ENCODE data around the gene VASH1. TPM values are rescaled to one million over a fixed set of nuclear protein-coding genes. Genes with fewer than 3 reads are reported as not detected.

VASH1 gene
- total RNA-seq, 1 experiment from 2014 or later = 1.4 TPM

- intact Hi-C loops (cut with micrococcal nuclease; ENCODE audit: unreplicated experiment) = no loop called here
- no peak for DNase-seq
- no peaks in the 10 kb centered on the region for H3K9me3 Mint-ChIP-seq (ENCODE audit: low read depth, unreplicated experiment)
- H3K4me3 Mint-ChIP-seq (ENCODE audit: low read depth, unreplicated experiment) = no peak overlapping the region
- H3K27ac Mint-ChIP-seq (ENCODE audit: unreplicated experiment) = no peak overlapping the region
- H3K4me1 Mint-ChIP-seq (ENCODE audit: low read depth, unreplicated experiment) = no peaks in the 10 kb centered on the region
- H3K27me3 Mint-ChIP-seq (ENCODE audit: unreplicated experiment) = no peaks in the 10 kb centered on the region
- peaks cover 12% of the 10 kb centered on the region for H3K36me3 Mint-ChIP-seq (ENCODE audit: insufficient read depth, unreplicated experiment)
- CTCF ChIA-PET = no interaction called here
- no TSS peak for BruUV-seq (replicated peaks)
- TF ChIP-seq, protein P1, sequence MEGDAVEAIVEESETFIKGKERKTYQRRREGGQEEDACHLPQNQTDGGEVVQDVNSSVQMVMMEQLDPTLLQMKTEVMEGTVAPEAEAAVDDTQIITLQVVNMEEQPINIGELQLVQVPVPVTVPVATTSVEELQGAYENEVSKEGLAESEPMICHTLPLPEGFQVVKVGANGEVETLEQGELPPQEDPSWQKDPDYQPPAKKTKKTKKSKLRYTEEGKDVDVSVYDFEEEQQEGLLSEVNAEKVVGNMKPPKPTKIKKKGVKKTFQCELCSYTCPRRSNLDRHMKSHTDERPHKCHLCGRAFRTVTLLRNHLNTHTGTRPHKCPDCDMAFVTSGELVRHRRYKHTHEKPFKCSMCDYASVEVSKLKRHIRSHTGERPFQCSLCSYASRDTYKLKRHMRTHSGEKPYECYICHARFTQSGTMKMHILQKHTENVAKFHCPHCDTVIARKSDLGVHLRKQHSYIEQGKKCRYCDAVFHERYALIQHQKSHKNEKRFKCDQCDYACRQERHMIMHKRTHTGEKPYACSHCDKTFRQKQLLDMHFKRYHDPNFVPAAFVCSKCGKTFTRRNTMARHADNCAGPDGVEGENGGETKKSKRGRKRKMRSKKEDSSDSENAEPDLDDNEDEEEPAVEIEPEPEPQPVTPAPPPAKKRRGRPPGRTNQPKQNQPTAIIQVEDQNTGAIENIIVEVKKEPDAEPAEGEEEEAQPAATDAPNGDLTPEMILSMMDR (IDR thresholded peaks at IDR 0.05; ENCODE audit: unreplicated experiment) = no peak
These were observed 32.1 kb downstream of the VASH1 start for GRCh38 chr14:76793324-76793723.

DNA sequence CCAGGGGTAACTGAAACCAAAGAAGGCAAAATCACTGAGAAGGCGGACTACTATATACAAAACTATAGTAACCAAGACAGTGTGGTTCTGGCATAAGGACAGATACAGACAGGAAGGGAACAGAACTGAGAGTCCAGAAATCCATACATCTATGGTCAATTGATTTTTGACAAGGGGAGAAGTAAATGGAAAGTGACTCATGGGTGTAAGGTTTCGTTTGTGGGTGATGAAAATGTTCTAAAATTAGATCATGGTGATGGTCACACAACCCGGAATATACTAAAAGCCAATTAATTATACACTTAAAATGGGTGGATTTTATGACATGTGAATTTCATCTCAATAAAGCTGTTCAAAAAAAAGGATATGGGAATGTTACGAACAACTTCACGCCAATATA lies 32.7 kb downstream of the VASH1 start:
- intact Hi-C loops (cut with micrococcal nuclease; ENCODE audit: unreplicated experiment) = no loop called here
- Mint-ChIP-seq H3K9me3 (ENCODE audit: low read depth, unreplicated experiment) (no peaks in the 10 kb centered on the region), H3K4me1 (ENCODE audit: low read depth, unreplicated experiment) (no peaks in the 10 kb centered on the region), H3K4me3 (ENCODE audit: low read depth, unreplicated experiment) (no peak overlapping the region), H3K36me3 (ENCODE audit: insufficient read depth, unreplicated experiment) (peaks cover 17% of the 10 kb centered on the region), H3K27ac (ENCODE audit: unreplicated experiment) (no peak overlapping the region), H3K27me3 (ENCODE audit: unreplicated experiment) (no peaks in the 10 kb centered on the region)
- CTCF ChIA-PET = no interaction called here
- DNase-seq = no peak
- no TSS peak for BruUV-seq (replicated peaks)
- TF ChIP-seq, protein P1 (IDR thresholded peaks at IDR 0.05; ENCODE audit: unreplicated experiment) = no peak

DNA sequence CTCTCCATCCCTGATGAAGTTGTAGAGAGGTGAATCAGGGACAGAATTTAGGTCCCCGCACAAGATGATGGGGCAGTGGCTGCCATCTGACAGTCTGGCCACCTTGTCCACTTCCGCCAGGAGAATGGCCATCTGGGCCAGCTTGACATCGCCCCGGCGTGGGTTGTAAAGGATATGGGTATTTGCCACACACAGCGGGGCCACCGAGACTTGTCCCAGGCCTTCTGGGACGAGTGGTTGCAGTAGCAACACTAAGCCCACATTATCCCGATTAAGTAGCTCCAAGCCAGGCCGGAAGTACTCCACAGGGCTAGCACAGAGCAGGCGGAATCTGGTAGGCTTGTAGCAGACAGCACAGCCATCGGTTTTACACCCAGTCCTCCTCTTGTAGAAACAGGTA lies 45.2 kb downstream of the VASH1 start:
- H3K27me3 Mint-ChIP-seq (ENCODE audit: unreplicated experiment) = no peaks in the 10 kb centered on the region
- DNase-seq = no peak
- peaks cover 11% of the 10 kb centered on the region for H3K4me1 Mint-ChIP-seq (ENCODE audit: low read depth, unreplicated experiment)
- TF ChIP-seq, protein P1 (IDR thresholded peaks at IDR 0.05; ENCODE audit: unreplicated experiment) = no peak
- no peak overlapping the region for H3K4me3 Mint-ChIP-seq (ENCODE audit: low read depth, unreplicated experiment)
- H3K27ac Mint-ChIP-seq (ENCODE audit: unreplicated experiment) = no peak overlapping the region
- intact Hi-C loops (cut with micrococcal nuclease; ENCODE audit: unreplicated experiment) = no loop called here
- peaks cover 27% of the 10 kb centered on the region for H3K36me3 Mint-ChIP-seq (ENCODE audit: insufficient read depth, unreplicated experiment)
- H3K9me3 Mint-ChIP-seq (ENCODE audit: low read depth, unreplicated experiment) = no peaks in the 10 kb centered on the region
- CTCF ChIA-PET = interaction anchor here (1.3 kb wide), 1 partner anchor 21 kb away, joined by 4 read pairs; no protein-coding TSS in a partner anchor
- no TSS peak for BruUV-seq (replicated peaks)

- TF ChIP-seq, protein P1 (IDR thresholded peaks at IDR 0.05; ENCODE audit: unreplicated experiment) = no peak
- intact Hi-C loops (cut with micrococcal nuclease; ENCODE audit: unreplicated experiment) = no loop called here
- CTCF ChIA-PET = no interaction called here
- BruUV-seq (replicated peaks) = no TSS peak
- peaks cover 11% of the 10 kb centered on the region for H3K4me1 Mint-ChIP-seq (ENCODE audit: low read depth, unreplicated experiment)
- H3K4me3 Mint-ChIP-seq (ENCODE audit: low read depth, unreplicated experiment) = no peak overlapping the region
- no peak overlapping the region for H3K27ac Mint-ChIP-seq (ENCODE audit: unreplicated experiment)
- no peak for DNase-seq
- no peaks in the 10 kb centered on the region for H3K27me3 Mint-ChIP-seq (ENCODE audit: unreplicated experiment)
- H3K9me3 Mint-ChIP-seq (ENCODE audit: low read depth, unreplicated experiment) = no peaks in the 10 kb centered on the region
- peaks cover 31% of the 10 kb centered on the region for H3K36me3 Mint-ChIP-seq (ENCODE audit: insufficient read depth, unreplicated experiment)
These were observed 46.7 kb downstream of the VASH1 start for GRCh38 chr14:76808011-76808410.
